ENCODE measurements around the gene FLRT1. TPM values are rescaled to one million over a fixed set of nuclear protein-coding genes. Genes with fewer than 3 reads are reported as not detected.

FLRT1 gene
- total RNA-seq, 1 experiment from 2014 or later: not detected

DNA sequence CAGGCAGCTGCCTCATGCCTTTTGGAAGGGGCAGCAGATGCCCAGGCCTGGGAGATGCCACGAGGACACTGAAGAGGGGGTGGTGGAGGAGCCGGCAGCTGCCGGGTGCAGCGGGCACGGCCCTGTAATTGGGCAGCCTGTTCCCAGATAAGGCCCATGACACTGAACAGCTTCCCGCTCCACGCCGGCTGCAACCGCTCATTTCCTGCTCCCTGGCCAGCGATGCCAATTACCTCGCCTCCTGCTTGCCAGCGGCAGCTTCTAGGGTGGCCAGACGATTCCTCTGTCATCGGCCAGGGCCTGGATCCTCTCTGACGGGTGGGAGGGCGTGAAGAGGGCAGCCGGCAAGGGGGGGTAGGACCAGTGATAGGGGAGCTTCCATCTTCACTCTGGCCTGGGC, 22.8 kb downstream of the FLRT1 start:
- H2AFZ ChIP-seq (ENCODE audit: low read length): no peak overlapping the region
- no peak overlapping the region for H3K27ac ChIP-seq (ENCODE audit: low read length)
- no peaks in the 10 kb centered on the region for H3K9me3 ChIP-seq (ENCODE audit: low read length)
- no peaks in the 10 kb centered on the region for H3K9me2 ChIP-seq (replicated peaks; ENCODE audit: insufficient read depth, low read length)
- H3K27me3 ChIP-seq (ENCODE audit: low read length): no peaks in the 10 kb centered on the region
- H3K79me2 ChIP-seq (ENCODE audit: low read length): no peaks in the 10 kb centered on the region
- no peaks in the 10 kb centered on the region for H3K36me3 ChIP-seq (ENCODE audit: insufficient read depth, low read length)
- H3K4me2 ChIP-seq (ENCODE audit: low read depth, low read length, poor library complexity, severe bottlenecking): no peak overlapping the region
- no peak overlapping the region for H3K4me3 ChIP-seq (ENCODE audit: low read length)
- DNase-seq: no peak
- peaks cover 6% of the 10 kb centered on the region; the same call in 1 of the 2 replicates for H4K20me1 ChIP-seq (ENCODE audit: insufficient read depth, low read depth, low read length)
- no peak overlapping the region for H3K9ac ChIP-seq (ENCODE audit: low read length)
- peaks cover 11% of the 10 kb centered on the region for H3K4me1 ChIP-seq (ENCODE audit: low read length)

DNA sequence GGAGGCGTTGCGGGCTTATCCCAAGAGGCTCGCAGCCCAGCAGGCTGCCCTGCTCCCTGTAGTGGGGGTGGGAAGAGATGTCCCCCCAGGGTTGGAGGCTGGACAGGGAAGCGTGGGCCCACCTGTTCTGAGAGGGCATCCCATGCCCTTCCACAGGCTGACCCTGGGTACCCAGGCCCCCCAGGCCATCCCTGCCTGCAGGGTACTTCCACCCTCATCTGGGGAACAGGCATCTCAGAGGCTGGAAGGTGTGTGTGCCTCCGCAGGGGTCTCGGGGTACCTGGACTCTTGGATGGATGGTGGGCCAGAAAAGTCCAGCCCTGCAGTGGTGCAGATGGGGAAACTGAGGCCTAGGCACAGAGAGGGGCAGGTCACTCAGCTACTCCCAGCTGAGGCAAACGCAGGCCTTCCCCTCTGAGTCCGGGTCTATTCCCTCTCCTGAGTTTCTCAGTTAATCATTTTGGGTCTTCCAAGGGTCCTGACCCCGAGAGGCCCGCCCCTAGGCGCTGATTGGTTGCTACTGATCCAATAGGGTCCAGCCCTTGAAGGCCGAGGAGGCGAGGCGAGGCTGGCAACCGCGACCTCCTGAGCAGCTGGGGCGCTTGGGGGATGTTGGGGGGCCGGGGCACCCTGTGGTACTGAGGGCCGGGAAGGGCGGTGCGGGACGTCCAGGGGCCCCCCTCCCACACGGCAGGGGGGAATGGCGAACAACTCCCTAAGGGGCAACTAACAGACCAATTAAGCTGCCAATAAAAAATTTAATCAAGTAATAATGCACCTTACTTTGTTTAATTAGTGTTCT, 23.8 kb downstream of the FLRT1 start:
- Histone ChIP-seq H3K4me3 (ENCODE audit: low read length) (no peak overlapping the region), H3K79me2 (ENCODE audit: low read length) (no peaks in the 10 kb centered on the region), H3K9me3 (ENCODE audit: low read length) (no peaks in the 10 kb centered on the region), H3K4me2 (ENCODE audit: low read depth, low read length, poor library complexity, severe bottlenecking) (no peak overlapping the region), H3K36me3 (ENCODE audit: insufficient read depth, low read length) (no peaks in the 10 kb centered on the region), H2AFZ (ENCODE audit: low read length) (no peak overlapping the region), H4K20me1 (ENCODE audit: insufficient read depth, low read depth, low read length) (peaks cover 6% of the 10 kb centered on the region; the same call in 1 of the 2 replicates), H3K9ac (ENCODE audit: low read length) (no peak overlapping the region), H3K4me1 (ENCODE audit: low read length) (peaks cover 11% of the 10 kb centered on the region), H3K9me2 (replicated peaks; ENCODE audit: insufficient read depth, low read length) (no peaks in the 10 kb centered on the region), H3K27ac (ENCODE audit: low read length) (no peak overlapping the region), H3K27me3 (ENCODE audit: low read length) (no peaks in the 10 kb centered on the region)
- DNase-seq: no peak

GRCh38 chr11:64060263-64060860, 24.6 kb downstream of the FLRT1 start:
- Histone ChIP-seq H2AFZ (ENCODE audit: low read length) (no peak overlapping the region), H3K79me2 (ENCODE audit: low read length) (no peaks in the 10 kb centered on the region), H3K9ac (ENCODE audit: low read length) (peak overlapping the region; percentile 63; the same call in 1 of the 2 replicates), H4K20me1 (ENCODE audit: insufficient read depth, low read depth, low read length) (peaks cover 6% of the 10 kb centered on the region; the same call in 1 of the 2 replicates), H3K4me3 (ENCODE audit: low read length) (peak overlapping the region; percentile 52; the same call in 1 of the 2 replicates), H3K9me3 (ENCODE audit: low read length) (no peaks in the 10 kb centered on the region), H3K27ac (ENCODE audit: low read length) (no peak overlapping the region), H3K4me2 (ENCODE audit: low read depth, low read length, poor library complexity, severe bottlenecking) (peak overlapping the region; percentile 63), H3K36me3 (ENCODE audit: insufficient read depth, low read length) (no peaks in the 10 kb centered on the region), H3K27me3 (ENCODE audit: low read length) (no peaks in the 10 kb centered on the region), H3K9me2 (replicated peaks; ENCODE audit: insufficient read depth, low read length) (no peaks in the 10 kb centered on the region), H3K4me1 (ENCODE audit: low read length) (peaks cover 11% of the 10 kb centered on the region)
- DNase-seq: no peak

DNA sequence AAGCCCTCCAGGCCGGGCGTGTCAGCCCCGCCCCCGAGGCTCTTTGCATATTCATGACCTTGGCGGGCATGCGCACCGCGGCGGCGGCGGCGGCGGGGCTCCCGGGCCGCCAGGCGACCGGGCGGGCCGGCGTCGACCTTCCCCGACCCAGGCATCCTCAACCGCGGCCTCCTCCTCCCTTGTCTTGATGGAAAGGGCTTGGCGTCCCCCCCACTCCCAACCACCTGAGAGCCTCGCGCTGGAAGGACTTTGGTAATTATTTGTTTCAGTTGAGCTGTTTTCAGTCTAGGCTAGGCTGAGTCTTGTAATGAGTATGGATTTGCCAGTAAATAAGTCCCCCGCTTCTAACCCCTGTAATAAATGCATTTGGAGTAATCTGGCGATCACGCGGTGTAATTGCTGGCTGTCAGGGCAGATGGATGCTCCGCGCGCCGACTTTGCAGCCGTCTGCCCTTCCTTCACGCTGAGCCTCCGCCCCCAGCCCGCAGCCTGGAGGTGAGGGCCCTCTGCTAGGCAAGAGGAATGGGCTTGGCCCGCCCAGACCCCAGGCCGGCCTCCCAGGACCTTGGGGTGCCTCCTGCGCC, 25.2 kb downstream of the FLRT1 start:
- peak overlapping the region; percentile 63 for H3K4me2 ChIP-seq (ENCODE audit: low read depth, low read length, poor library complexity, severe bottlenecking)
- H3K9ac ChIP-seq (ENCODE audit: low read length): peak overlapping the region; percentile 63
- peak; percentile 89 for DNase-seq
- H2AFZ ChIP-seq (ENCODE audit: low read length): peak overlapping the region; percentile 88; the same call in 1 of the 2 replicates
- no peaks in the 10 kb centered on the region for H3K9me2 ChIP-seq (replicated peaks; ENCODE audit: insufficient read depth, low read length)
- H3K79me2 ChIP-seq (ENCODE audit: low read length): no peaks in the 10 kb centered on the region
- no peak overlapping the region for H3K27ac ChIP-seq (ENCODE audit: low read length)
- H3K36me3 ChIP-seq (ENCODE audit: insufficient read depth, low read length): no peaks in the 10 kb centered on the region
- H4K20me1 ChIP-seq (ENCODE audit: insufficient read depth, low read depth, low read length): peaks cover 6% of the 10 kb centered on the region; the same call in 1 of the 2 replicates
- peak overlapping the region; percentile 52 for H3K4me3 ChIP-seq (ENCODE audit: low read length)
- H3K9me3 ChIP-seq (ENCODE audit: low read length): no peaks in the 10 kb centered on the region
- peaks cover 11% of the 10 kb centered on the region for H3K4me1 ChIP-seq (ENCODE audit: low read length)
- H3K27me3 ChIP-seq (ENCODE audit: low read length): no peaks in the 10 kb centered on the region

DNA sequence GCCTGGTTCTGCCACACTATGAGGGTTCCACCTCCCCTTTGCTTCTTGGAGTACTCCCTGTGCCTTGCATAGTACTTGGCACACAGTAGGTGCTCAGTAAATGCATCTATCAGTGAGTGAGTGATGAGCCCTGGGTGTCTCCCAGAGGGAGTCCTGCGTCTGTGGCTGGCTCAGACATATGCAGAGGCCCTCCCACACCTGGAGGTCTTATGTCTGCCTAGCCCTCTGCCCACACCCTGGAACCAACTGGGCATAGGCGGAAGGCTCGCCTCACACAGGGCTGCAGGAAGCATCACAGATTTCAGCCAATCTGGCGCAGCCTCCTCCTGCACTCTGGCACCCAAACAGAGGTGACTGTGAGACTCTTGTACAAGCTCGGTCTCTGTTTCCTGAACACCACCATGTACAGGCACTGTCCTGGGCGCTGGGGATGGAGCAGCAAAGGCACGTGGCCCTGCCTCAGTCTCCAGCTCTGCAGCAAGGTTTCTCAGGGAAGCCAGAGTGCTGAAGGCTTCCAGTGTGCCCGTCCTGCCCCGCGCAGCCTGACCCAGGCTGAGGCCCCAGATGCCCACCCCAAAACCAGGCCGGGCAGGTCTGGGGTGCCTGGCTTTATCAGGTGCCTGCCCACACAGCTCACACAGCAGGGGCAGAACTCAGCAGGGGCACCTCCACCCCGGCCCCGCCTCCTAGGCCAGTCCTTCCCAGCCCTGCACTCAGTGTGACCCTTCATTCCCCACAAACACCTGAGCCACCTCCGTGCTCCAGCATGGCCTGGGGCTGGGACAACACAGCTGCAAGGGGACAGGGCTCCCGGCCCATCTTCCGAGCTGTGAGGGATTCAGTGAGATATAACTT, 26.7 kb downstream of the FLRT1 start:
- Histone ChIP-seq H3K4me1 (ENCODE audit: low read length) (peaks cover 11% of the 10 kb centered on the region), H3K4me2 (ENCODE audit: low read depth, low read length, poor library complexity, severe bottlenecking) (no peak overlapping the region), H3K27ac (ENCODE audit: low read length) (no peak overlapping the region), H3K9me2 (replicated peaks; ENCODE audit: insufficient read depth, low read length) (no peaks in the 10 kb centered on the region), H2AFZ (ENCODE audit: low read length) (no peak overlapping the region), H3K36me3 (ENCODE audit: insufficient read depth, low read length) (no peaks in the 10 kb centered on the region), H3K79me2 (ENCODE audit: low read length) (no peaks in the 10 kb centered on the region), H3K4me3 (ENCODE audit: low read length) (no peak overlapping the region), H3K9me3 (ENCODE audit: low read length) (no peaks in the 10 kb centered on the region), H3K27me3 (ENCODE audit: low read length) (no peaks in the 10 kb centered on the region), H4K20me1 (ENCODE audit: insufficient read depth, low read depth, low read length) (peaks cover 6% of the 10 kb centered on the region; the same call in 1 of the 2 replicates), H3K9ac (ENCODE audit: low read length) (no peak overlapping the region)
- DNase-seq: no peak

DNA sequence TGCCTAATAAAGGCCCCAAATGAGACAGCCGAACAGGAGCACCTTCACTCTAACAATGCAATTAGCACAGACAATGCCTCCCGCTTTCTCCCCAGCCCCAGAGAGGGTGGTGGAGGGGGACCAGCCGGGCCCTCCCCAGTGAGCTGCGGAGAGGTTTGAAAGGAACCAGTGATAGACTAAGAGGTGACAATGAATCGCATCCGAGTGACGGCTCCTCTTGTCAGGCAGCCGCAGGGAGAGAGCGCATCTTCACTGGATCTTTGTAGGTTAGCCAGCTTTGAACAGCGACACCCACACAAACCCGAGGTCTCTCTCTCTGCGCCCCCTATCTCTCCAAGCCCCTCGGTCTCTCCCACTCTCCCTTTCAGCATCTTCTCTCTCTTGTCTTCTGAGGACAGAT, 28.0 kb downstream of the FLRT1 start:
- no peak overlapping the region for H3K4me2 ChIP-seq (ENCODE audit: low read depth, low read length, poor library complexity, severe bottlenecking)
- no peaks in the 10 kb centered on the region for H3K36me3 ChIP-seq (ENCODE audit: insufficient read depth, low read length)
- H3K79me2 ChIP-seq (ENCODE audit: low read length): no peaks in the 10 kb centered on the region
- H4K20me1 ChIP-seq (ENCODE audit: insufficient read depth, low read depth, low read length): peaks cover 6% of the 10 kb centered on the region; the same call in 1 of the 2 replicates
- H3K4me1 ChIP-seq (ENCODE audit: low read length): peaks cover 11% of the 10 kb centered on the region
- H3K27me3 ChIP-seq (ENCODE audit: low read length): no peaks in the 10 kb centered on the region
- no peak overlapping the region for H3K4me3 ChIP-seq (ENCODE audit: low read length)
- H3K9ac ChIP-seq (ENCODE audit: low read length): no peak overlapping the region
- no peaks in the 10 kb centered on the region for H3K9me2 ChIP-seq (replicated peaks; ENCODE audit: insufficient read depth, low read length)
- H2AFZ ChIP-seq (ENCODE audit: low read length): no peak overlapping the region
- H3K27ac ChIP-seq (ENCODE audit: low read length): no peak overlapping the region
- no peaks in the 10 kb centered on the region for H3K9me3 ChIP-seq (ENCODE audit: low read length)
- no peak for DNase-seq

DNA sequence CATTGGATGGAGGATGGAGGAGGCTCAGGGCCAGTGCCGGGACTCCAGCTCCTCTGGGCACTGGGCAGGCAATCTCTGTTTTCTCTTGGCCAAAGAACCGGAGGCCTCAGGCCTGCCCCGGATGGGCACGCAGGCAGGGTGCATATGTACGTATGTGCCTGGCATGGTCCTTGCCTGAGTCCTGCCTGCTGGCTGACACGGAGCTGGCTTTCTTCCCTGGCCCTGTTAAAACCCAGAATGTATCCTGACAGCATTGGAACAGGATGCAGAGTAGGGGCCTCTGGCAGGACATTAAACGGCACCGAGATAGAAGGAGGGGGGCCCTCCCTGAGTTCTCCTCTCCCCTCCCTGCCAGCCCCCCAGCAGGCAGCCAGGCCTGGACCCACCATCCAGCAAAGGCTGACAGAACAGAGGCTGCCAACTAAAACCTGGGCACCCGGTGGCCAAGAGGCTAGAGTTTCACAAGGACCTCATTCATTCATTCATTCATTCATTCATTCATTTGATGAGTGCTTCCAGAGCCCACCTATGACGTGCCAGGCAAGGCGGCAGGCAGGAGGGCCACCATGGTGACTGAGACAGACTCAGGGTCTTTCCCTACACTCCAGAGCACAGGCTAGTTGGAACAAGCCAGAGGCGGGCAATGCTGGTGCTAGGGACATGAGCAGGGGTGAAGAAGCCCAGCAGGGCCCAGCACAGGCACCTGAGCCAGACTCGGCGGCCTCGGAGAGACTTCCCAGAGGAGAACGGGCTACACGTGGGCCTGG, 28.8 kb downstream of the FLRT1 start:
- Histone ChIP-seq H3K36me3 (ENCODE audit: insufficient read depth, low read length) (no peaks in the 10 kb centered on the region), H3K4me3 (ENCODE audit: low read length) (no peak overlapping the region), H3K27ac (ENCODE audit: low read length) (no peak overlapping the region), H3K4me1 (ENCODE audit: low read length) (peaks cover 11% of the 10 kb centered on the region), H4K20me1 (ENCODE audit: insufficient read depth, low read depth, low read length) (peaks cover 6% of the 10 kb centered on the region; the same call in 1 of the 2 replicates), H3K27me3 (ENCODE audit: low read length) (no peaks in the 10 kb centered on the region), H3K4me2 (ENCODE audit: low read depth, low read length, poor library complexity, severe bottlenecking) (no peak overlapping the region), H3K9me3 (ENCODE audit: low read length) (no peaks in the 10 kb centered on the region), H3K79me2 (ENCODE audit: low read length) (no peaks in the 10 kb centered on the region), H3K9me2 (replicated peaks; ENCODE audit: insufficient read depth, low read length) (no peaks in the 10 kb centered on the region), H3K9ac (ENCODE audit: low read length) (no peak overlapping the region), H2AFZ (ENCODE audit: low read length) (no peak overlapping the region)
- no peak for DNase-seq
